Frontal cortex (tissue), 4 donors: ENCODE results near the gene SSRP1. TPM values are rescaled to one million over a fixed set of nuclear protein-coding genes. Genes with fewer than 3 reads are reported as not detected.

Source experiments
- DNase-seq, 2 donors: peaks; one replicate each; pipeline ENCODE4 v3.0.0; 2012; ENCODE audit warnings: low spot score in 2 of 2
- FAIRE-seq: peaks from 2 replicates; lab custom pipeline; 2012; peaks lifted over from hg19 to GRCh38; lab: Jason Lieb, UNC
- total RNA-seq: library from RNA; depleted of rRNA; stranded (reverse); fragments of >200 nt; gene quantifications from one replicate; pipeline ENCODE4 v1.2.3, GENCODE V29; 2014
- donor health status: control.
- donor health status: control.
- donor health status: control.

The SSRP1 gene
- total RNA-seq, 1 donor from 2014 or later: 53.8 TPM

GRCh38 chr11:57321388-57322255, 14.1 kb downstream of the SSRP1 start:
- FAIRE-seq (no peak), DNase-seq (no peak)

GRCh38 chr11:57320719-57321387, 14.8 kb downstream of the SSRP1 start:
- DNase-seq (no peak), FAIRE-seq (no peak)

- DNase-seq (no peak), FAIRE-seq (no peak)
Observed at GRCh38 chr11:57320067-57320718, 15.5 kb downstream of the SSRP1 start.

- DNase-seq (no peak), FAIRE-seq (no peak)
Observed at GRCh38 chr11:57318178-57318577, 17.5 kb downstream of the SSRP1 start.

GRCh38 chr11:57316017-57316416, 19.7 kb downstream of the SSRP1 start:
- FAIRE-seq (no peak), DNase-seq (no peak)

GRCh38 chr11:57315491-57315890, 20.2 kb downstream of the SSRP1 start:
- FAIRE-seq: no peak
- DNase-seq: no peak

GRCh38 chr11:57314221-57314973, 21.3 kb downstream of the SSRP1 start:
- DNase-seq (no peak), FAIRE-seq (no peak)

- DNase-seq (no peak), FAIRE-seq (no peak)
Observed at GRCh38 chr11:57313788-57314135, 21.9 kb downstream of the SSRP1 start.

GRCh38 chr11:57313071-57313787, 22.5 kb downstream of the SSRP1 start:
- DNase-seq: no peak
- FAIRE-seq: no peak

GRCh38 chr11:57312511-57313021, 23.1 kb downstream of the SSRP1 start:
- DNase-seq (no peak), FAIRE-seq (no peak)

GRCh38 chr11:57311109-57311936, 24.4 kb downstream of the SSRP1 start:
- FAIRE-seq: no peak
- peak; percentile 67 to 90 for DNase-seq

- FAIRE-seq: no peak
- no peak for DNase-seq
Observed at GRCh38 chr11:57310630-57311086, 25.0 kb downstream of the SSRP1 start.

GRCh38 chr11:57310091-57310490, 25.6 kb downstream of the SSRP1 start:
- DNase-seq (no peak), FAIRE-seq (no peak)

GRCh38 chr11:57309106-57310059, 26.3 kb downstream of the SSRP1 start:
- FAIRE-seq (no peak), DNase-seq (no peak)

- FAIRE-seq (no peak), DNase-seq (no peak)
Observed at GRCh38 chr11:57308426-57309060, 27.1 kb downstream of the SSRP1 start.

GRCh38 chr11:57307666-57308270, 27.9 kb downstream of the SSRP1 start:
- no peak for FAIRE-seq
- no peak for DNase-seq
